HUES64 (cell line): ENCODE measurements around the gene HES5.

Experiments
- H3K27ac ChIP-seq: 2 replicates; pipeline ENCODE4 v1.7.0; 2013; ENCODE audit warnings: low read depth, low read length, inconsistent platforms
- H3K27me3 ChIP-seq: 2 replicates; pipeline ENCODE4 v1.6.1; 2013; ENCODE audit warnings: mild to moderate bottlenecking, low read length; ENCODE audit not compliant: insufficient read depth
- H3K36me3 ChIP-seq: 2 replicates; pipeline ENCODE4 v1.6.1; 2013; ENCODE audit warnings: mild to moderate bottlenecking, low read length; ENCODE audit not compliant: insufficient read depth
- H3K4me1 ChIP-seq: 2 replicates; pipeline ENCODE4 v1.6.1; 2013; ENCODE audit warnings: mild to moderate bottlenecking, low read length, moderate library complexity; ENCODE audit not compliant: insufficient read depth
- H3K4me3 ChIP-seq: 2 replicates; pipeline ENCODE4 v1.5.1; 2013; ENCODE audit warnings: mild to moderate bottlenecking, low read length, moderate library complexity
- H3K9ac ChIP-seq: 2 replicates; pipeline ENCODE4 v1.6.1; 2013; ENCODE audit warnings: mild to moderate bottlenecking, low read depth, low read length
- H3K9me3 ChIP-seq: 2 replicates; pipeline ENCODE4 v1.6.1; 2013; ENCODE audit warnings: low read depth, low read length; ENCODE audit not compliant: insufficient read depth
- WGBS: fragments of 150-250, 120-280 bp; methylation state at CpG from one replicate; pipeline ENCODE4 v1.1.7; 2013; ENCODE audit warnings: missing lambda C conversion rate; 5-methylcytosine and 5-hydroxymethylcytosine counted together

Gene HES5

GRCh38 chr1:2559509-2560298 is 29.6 kb upstream of the HES5 start:
- 91% methylated on average over 35 of the region's 35 CpGs for WGBS
- no peaks in the 10 kb centered on the region for H3K9me3 ChIP-seq
- no peak overlapping the region for H3K4me3 ChIP-seq
- H3K27ac ChIP-seq, result no peak overlapping the region
- no peak overlapping the region for H3K9ac ChIP-seq
- H3K36me3 ChIP-seq, result no peaks in the 10 kb centered on the region
- 0 out of 2 replicates have a peak, but pooled peaks cover 5% of the 10 kb centered on the region for H3K4me1 ChIP-seq
- no peaks in the 10 kb centered on the region for H3K27me3 ChIP-seq

- 0 out of 2 replicates have a peak, but pooled peaks cover 5% of the 10 kb centered on the region for H3K4me1 ChIP-seq
- H3K27ac ChIP-seq, result no peak overlapping the region
- whole genome bisulfite sequencing, result 95% methylated on average over 6 of the region's 6 CpGs
- H3K9ac ChIP-seq, result no peak overlapping the region
- H3K9me3 ChIP-seq, result no peaks in the 10 kb centered on the region
- no peaks in the 10 kb centered on the region for H3K27me3 ChIP-seq
- H3K4me3 ChIP-seq, result no peak overlapping the region
- H3K36me3 ChIP-seq, result no peaks in the 10 kb centered on the region
Measured at GRCh38 chr1:2558861-2559260, 28.8 kb upstream of the HES5 start.

- Histone ChIP-seq H3K9me3 (no peaks in the 10 kb centered on the region), H3K9ac (no peak overlapping the region), H3K27me3 (no peaks in the 10 kb centered on the region), H3K4me1 (0 out of 2 replicates have a peak, but pooled peaks cover 5% of the 10 kb centered on the region), H3K27ac (no peak overlapping the region), H3K36me3 (no peaks in the 10 kb centered on the region), H3K4me3 (no peak overlapping the region)
- 93% methylated on average over 12 of the region's 12 CpGs for WGBS
Measured at GRCh38 chr1:2558420-2558819, 28.4 kb upstream of the HES5 start.

- H3K36me3 ChIP-seq, result no peaks in the 10 kb centered on the region
- H3K27ac ChIP-seq, result no peak overlapping the region
- no peaks in the 10 kb centered on the region for H3K9me3 ChIP-seq
- no peaks in the 10 kb centered on the region for H3K27me3 ChIP-seq
- no peak overlapping the region for H3K9ac ChIP-seq
- H3K4me1 ChIP-seq, result 0 out of 2 replicates have a peak, but pooled peaks cover 5% of the 10 kb centered on the region
- H3K4me3 ChIP-seq, result no peak overlapping the region
- WGBS, result 91% methylated on average over 30 of the region's 30 CpGs
Measured at GRCh38 chr1:2557482-2558400, 27.7 kb upstream of the HES5 start.

- Histone ChIP-seq H3K9ac (no peak overlapping the region), H3K4me3 (no peak overlapping the region), H3K4me1 (0 out of 2 replicates have a peak, but pooled peaks cover 5% of the 10 kb centered on the region), H3K36me3 (no peaks in the 10 kb centered on the region), H3K27me3 (no peaks in the 10 kb centered on the region), H3K27ac (no peak overlapping the region), H3K9me3 (no peaks in the 10 kb centered on the region)
- WGBS, result 86% methylated on average over 24 of the region's 24 CpGs
Measured at GRCh38 chr1:2556678-2557481, 26.8 kb upstream of the HES5 start.

- 57% methylated on average over 15 of the region's 16 CpGs for WGBS
- Histone ChIP-seq H3K36me3 (no peaks in the 10 kb centered on the region), H3K4me3 (no peak within 1 kb of the TSS), H3K9ac (no peak within 1 kb of the TSS), H3K4me1 (0 out of 2 replicates have a peak, but pooled peaks cover 5% of the 10 kb centered on the region), H3K9me3 (no peaks in the 10 kb centered on the region), H3K27me3 (no peaks in the 10 kb centered on the region), H3K27ac (no peak within 1 kb of the TSS)
Measured at GRCh38 chr1:2556277-2556677, 26.2 kb upstream of the HES5 start, which contains the start of gene TNFRSF14. Gene TNFRSF14 (plus strand): TSS chr1:2556371. CDS start chr1:2556665, 294 bp downstream.

- Histone ChIP-seq H3K27me3 (no peaks in the 10 kb centered on the region), H3K9me3 (no peaks in the 10 kb centered on the region), H3K4me3 (no peak overlapping the region), H3K4me1 (0 out of 2 replicates have a peak, but pooled peaks cover 5% of the 10 kb centered on the region), H3K27ac (no peak overlapping the region), H3K9ac (no peak overlapping the region), H3K36me3 (no peaks in the 10 kb centered on the region)
- 90% methylated on average over 26 of the region's 26 CpGs for WGBS
Measured at GRCh38 chr1:2555634-2556276, 25.7 kb upstream of the HES5 start.

GRCh38 chr1:2554621-2555387 is 24.7 kb upstream of the HES5 start:
- H3K9ac ChIP-seq, result no peak overlapping the region
- H3K4me3 ChIP-seq, result no peak overlapping the region
- no peaks in the 10 kb centered on the region for H3K27me3 ChIP-seq
- 85% methylated on average over 19 of the region's 19 CpGs for WGBS
- 0 out of 2 replicates have a peak, but pooled peaks cover 5% of the 10 kb centered on the region for H3K4me1 ChIP-seq
- no peaks in the 10 kb centered on the region for H3K36me3 ChIP-seq
- H3K9me3 ChIP-seq, result no peaks in the 10 kb centered on the region
- H3K27ac ChIP-seq, result no peak overlapping the region

- WGBS, result 92% methylated on average over 30 of the region's 30 CpGs
- Histone ChIP-seq H3K36me3 (no peaks in the 10 kb centered on the region), H3K4me1 (0 out of 2 replicates have a peak, but pooled peaks cover 5% of the 10 kb centered on the region), H3K4me3 (no peak overlapping the region), H3K27me3 (no peaks in the 10 kb centered on the region), H3K9ac (no peak overlapping the region), H3K27ac (no peak overlapping the region), H3K9me3 (no peaks in the 10 kb centered on the region)
Measured at GRCh38 chr1:2553871-2554620, 24.0 kb upstream of the HES5 start.
